Prostate gland (tissue), 2 donors: ENCODE results near the gene SLK. TPM values are rescaled to one million over a fixed set of nuclear protein-coding genes. Genes with fewer than 3 reads are reported as not detected.

Experiments used
- DNase-seq: peaks from one replicate; pipeline ENCODE4 v3.0.0-alpha.2; 2019; ENCODE audit warnings: low spot score
- H3K27ac ChIP-seq, 2 donors: fragments of 200-600 bp; sonication (generic); 2 replicates each; pipeline ENCODE4 v1.5.1; 2017 to 2019
- H3K27me3 ChIP-seq: fragments of 200-600 bp; sonication (generic); replicated peaks from 2 replicates; pipeline ENCODE4 v1.5.1; 2019; ENCODE audit not compliant: insufficient read depth
- H3K36me3 ChIP-seq, 2 donors: fragments of 200-600 bp; sonication (generic); 1 replicate in 1 of 2; 2 replicates in 1 of 2; pipeline versions ENCODE4 v1.5.1 to v1.8.1; 2017 to 2019
- H3K4me1 ChIP-seq: fragments of 200-600 bp; sonication (generic); replicated peaks from 2 replicates; pipeline ENCODE4 v1.5.1; 2019
- H3K4me3 ChIP-seq, 2 donors: fragments of 200-600 bp; sonication (generic); 2 replicates each; pipeline ENCODE4 v1.5.1; 2017 to 2019
- H3K9me3 ChIP-seq: fragments of 200-600 bp; sonication (generic); 2 replicates; pipeline ENCODE4 v1.5.1; 2017
- CTCF ChIP-seq, 4 experiments: fragments of 200-600 bp in 2 of 4; fragments of 450-650 bp in 2 of 4; sonication (generic) in 2 of 4; IDR thresholded peaks; 1 replicate in 3 of 4; 2 replicates in 1 of 4; pipeline ENCODE4 v1.5.1; 2016 to 2019; ENCODE audit warnings: antibody characterized with exemption in 4 of 4, mild to moderate bottlenecking in 2 of 4, moderate library complexity in 2 of 4
- POLR2A ChIP-seq: fragments of 450-650 bp; IDR thresholded peaks from one replicate; pipeline ENCODE4 v1.6.1; 2016; ENCODE audit warnings: antibody characterized with exemption, mild to moderate bottlenecking
- POLR2AphosphoS5 ChIP-seq: sonication (generic); formaldehyde crosslinking; IDR thresholded peaks from one replicate; pipeline ENCODE4 v1.6.1; 2017; ENCODE audit warnings: antibody characterized with exemption
- WGBS: methylation state at CpG from one replicate; pipeline ENCODE4 v1.1.5; 2018; 5-methylcytosine and 5-hydroxymethylcytosine counted together
- intact Hi-C: fragments of 100-400 bp; cut with DNase I; formaldehyde crosslinking; loops from one replicate; pipeline ENCODE4 v1.14.2; 2022
- total RNA-seq, 2 donors: library from RNA; depleted of rRNA; stranded (reverse); fragments of >200 nt; gene quantifications; one replicate each; pipeline ENCODE4 v1.1.0, GENCODE V29; 2016

Gene SLK
- total RNA-seq, 2 donors from 2014 or later, result 30.7 to 55.8 TPM

GRCh38 chr10:104026762-104027161 lies 59.8 kb downstream of the SLK start:
- no peaks in the 10 kb centered on the region for H3K4me1 ChIP-seq
- H3K27me3 ChIP-seq, result no peaks in the 10 kb centered on the region
- no peak for TF ChIP-seq CTCF (IDR thresholded peaks at IDR 0.05)
- TF ChIP-seq POLR2AphosphoS5, result no peak
- TF ChIP-seq POLR2A, result no peak
- H3K36me3 ChIP-seq, result no peaks in the 10 kb centered on the region
- no peak for DNase-seq
- 65% methylated on average over 2 of the region's 2 CpGs for WGBS
- intact Hi-C loops, result no loop called here
- no peaks in the 10 kb centered on the region for H3K9me3 ChIP-seq
- no peak overlapping the region for H3K27ac ChIP-seq
- no peak overlapping the region for H3K4me3 ChIP-seq

GRCh38 chr10:104028146-104028545 lies 61.2 kb downstream of the SLK start:
- 74% methylated on average over 6 of the region's 6 CpGs for WGBS
- H3K27me3 ChIP-seq, result no peaks in the 10 kb centered on the region

GRCh38 chr10:104028823-104029520 lies 62.0 kb downstream of the SLK start:
- Histone ChIP-seq H3K4me3 (no peak overlapping the region), H3K4me1 (no peaks in the 10 kb centered on the region), H3K27me3 (no peaks in the 10 kb centered on the region), H3K36me3 (no peaks in the 10 kb centered on the region), H3K9me3 (no peaks in the 10 kb centered on the region), H3K27ac (no peak overlapping the region)
- no peak for TF ChIP-seq POLR2A
- TF ChIP-seq POLR2AphosphoS5, result no peak
- TF ChIP-seq CTCF (IDR thresholded peaks at IDR 0.05), result no peak
- DNase-seq, result no peak
- intact Hi-C loops, result no loop called here
- 84% methylated on average over 4 of the region's 4 CpGs for WGBS

More at GRCh38 chr10:104028146-104028545, 61.2 kb downstream of the SLK start:
- no peak for DNase-seq
- H3K36me3 ChIP-seq, result no peaks in the 10 kb centered on the region
- H3K4me1 ChIP-seq, result no peaks in the 10 kb centered on the region
- H3K4me3 ChIP-seq, result no peak overlapping the region
- peak in 1 of 4 experiments; percentile 21 for TF ChIP-seq CTCF (IDR thresholded peaks at IDR 0.05)
- TF ChIP-seq POLR2A, result no peak
- no peaks in the 10 kb centered on the region for H3K9me3 ChIP-seq
- H3K27ac ChIP-seq, result no peak overlapping the region
- intact Hi-C loops, result no loop called here

GRCh38 chr10:104029521-104029860 lies 62.6 kb downstream of the SLK start:
- TF ChIP-seq POLR2AphosphoS5 (no peak), POLR2A (no peak), CTCF (IDR thresholded peaks at IDR 0.05) (no peak)
- no peak overlapping the region for H3K27ac ChIP-seq
- intact Hi-C loops, result no loop called here
- DNase-seq, result no peak
- no peaks in the 10 kb centered on the region for H3K27me3 ChIP-seq
- WGBS, result 90% methylated on average over 6 of the region's 6 CpGs
- H3K9me3 ChIP-seq, result no peaks in the 10 kb centered on the region
- H3K4me1 ChIP-seq, result no peaks in the 10 kb centered on the region
- H3K4me3 ChIP-seq, result no peak overlapping the region
- H3K36me3 ChIP-seq, result no peaks in the 10 kb centered on the region

- H3K27me3 ChIP-seq, result no peaks in the 10 kb centered on the region
- no peak for TF ChIP-seq POLR2A
- TF ChIP-seq POLR2AphosphoS5, result no peak
- no peak for TF ChIP-seq CTCF (IDR thresholded peaks at IDR 0.05)
- H3K4me1 ChIP-seq, result no peaks in the 10 kb centered on the region
- H3K4me3 ChIP-seq, result no peak overlapping the region
- no peak overlapping the region for H3K27ac ChIP-seq
- intact Hi-C loops, result no loop called here
- no peaks in the 10 kb centered on the region for H3K9me3 ChIP-seq
- no peaks in the 10 kb centered on the region for H3K36me3 ChIP-seq
- WGBS, result 66% methylated on average over 2 of the region's 2 CpGs
- no peak for DNase-seq
Measured at GRCh38 chr10:104031631-104032030, 64.7 kb downstream of the SLK start.
